Epithelial cell of esophagus (primary cell): ENCODE results near the gene TPCN2.

Source experiments
- DNase-seq: peaks from one replicate; pipeline ENCODE4 v3.0.0; 2010; ENCODE audit warnings: low read depth
- H3K4me3 ChIP-seq: 2 replicates; pipeline ENCODE4 v1.5.1; 2011; ENCODE audit warnings: mild to moderate bottlenecking, low read length, control low read depth
- TF ChIP-seq, protein P1 (sequence below): IDR thresholded peaks from 2 replicates; pipeline ENCODE4 v1.5.1; 2011; ENCODE audit warnings: low read depth, mild to moderate bottlenecking, low read length, control low read depth, inconsistent platforms; ENCODE audit not compliant: insufficient read depth; ENCODE audit errors: missing control alignments

The TPCN2 gene

DNA sequence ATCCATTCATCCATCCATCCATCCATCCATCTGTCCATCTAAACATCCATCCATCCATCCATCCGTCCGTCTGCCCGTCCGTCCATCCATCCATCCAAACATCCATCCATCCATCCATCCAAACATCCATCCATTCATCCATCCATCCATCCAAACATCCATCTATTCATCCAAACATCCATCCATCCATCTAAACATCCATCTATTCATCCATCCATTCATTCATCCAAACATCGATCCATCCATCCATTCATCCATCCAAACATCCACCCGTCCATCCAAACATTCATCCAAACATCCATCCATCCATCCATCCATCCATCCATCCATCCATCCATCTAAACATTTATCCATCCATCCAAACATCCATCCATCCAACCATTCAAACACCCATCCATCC lies 61.7 kb downstream of the TPCN2 start:
- no peak for DNase-seq
- no peak overlapping the region for H3K4me3 ChIP-seq
- TF ChIP-seq, protein P1, sequence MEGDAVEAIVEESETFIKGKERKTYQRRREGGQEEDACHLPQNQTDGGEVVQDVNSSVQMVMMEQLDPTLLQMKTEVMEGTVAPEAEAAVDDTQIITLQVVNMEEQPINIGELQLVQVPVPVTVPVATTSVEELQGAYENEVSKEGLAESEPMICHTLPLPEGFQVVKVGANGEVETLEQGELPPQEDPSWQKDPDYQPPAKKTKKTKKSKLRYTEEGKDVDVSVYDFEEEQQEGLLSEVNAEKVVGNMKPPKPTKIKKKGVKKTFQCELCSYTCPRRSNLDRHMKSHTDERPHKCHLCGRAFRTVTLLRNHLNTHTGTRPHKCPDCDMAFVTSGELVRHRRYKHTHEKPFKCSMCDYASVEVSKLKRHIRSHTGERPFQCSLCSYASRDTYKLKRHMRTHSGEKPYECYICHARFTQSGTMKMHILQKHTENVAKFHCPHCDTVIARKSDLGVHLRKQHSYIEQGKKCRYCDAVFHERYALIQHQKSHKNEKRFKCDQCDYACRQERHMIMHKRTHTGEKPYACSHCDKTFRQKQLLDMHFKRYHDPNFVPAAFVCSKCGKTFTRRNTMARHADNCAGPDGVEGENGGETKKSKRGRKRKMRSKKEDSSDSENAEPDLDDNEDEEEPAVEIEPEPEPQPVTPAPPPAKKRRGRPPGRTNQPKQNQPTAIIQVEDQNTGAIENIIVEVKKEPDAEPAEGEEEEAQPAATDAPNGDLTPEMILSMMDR = no peak

DNA sequence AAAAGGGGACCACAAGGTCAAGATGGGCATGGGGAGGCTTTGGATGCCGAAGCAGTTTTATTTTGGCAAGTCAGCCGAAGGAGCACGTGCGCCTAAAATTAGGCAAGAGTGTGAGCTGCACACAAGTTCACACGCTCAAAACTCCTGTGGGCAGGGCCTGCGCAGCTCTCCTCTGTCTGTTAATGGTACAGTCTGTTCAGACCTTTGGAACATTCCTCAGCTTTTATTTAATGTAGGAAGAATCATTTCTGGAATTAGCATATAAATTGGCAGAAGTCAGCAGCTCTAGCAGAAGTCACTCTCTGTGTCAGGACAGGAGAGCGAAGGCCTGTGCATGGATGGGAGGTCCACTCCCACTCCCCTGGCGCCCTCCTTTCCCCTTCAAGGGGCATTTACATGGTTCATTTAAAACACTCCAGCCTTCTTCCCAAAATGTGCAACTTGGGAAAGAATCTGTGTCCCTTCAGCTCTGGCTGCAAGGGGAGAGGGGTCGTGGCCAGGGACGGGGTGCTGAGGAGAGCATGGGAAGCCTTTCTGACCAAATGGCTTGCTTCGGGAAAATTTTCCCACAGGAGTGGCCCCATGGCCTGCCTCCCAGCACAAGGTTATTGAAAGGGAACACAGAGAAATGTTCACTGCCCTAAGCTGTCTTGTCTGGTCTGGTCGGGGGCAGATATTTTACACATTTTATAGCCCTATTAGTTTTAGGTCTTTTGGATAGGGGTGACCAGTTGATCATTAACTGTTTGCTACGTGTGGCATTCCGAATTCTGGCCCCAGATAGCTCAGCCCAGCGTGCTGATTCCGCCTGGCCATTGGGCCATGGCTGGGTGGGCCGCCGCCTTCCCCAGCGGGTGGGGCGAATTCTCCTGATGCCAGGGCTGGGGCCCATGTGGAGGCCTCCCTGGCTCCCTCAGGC lies 63.2 kb downstream of the TPCN2 start:
- TF ChIP-seq, protein P1 = no peak
- H3K4me3 ChIP-seq = no peak overlapping the region
- DNase-seq = no peak

DNA sequence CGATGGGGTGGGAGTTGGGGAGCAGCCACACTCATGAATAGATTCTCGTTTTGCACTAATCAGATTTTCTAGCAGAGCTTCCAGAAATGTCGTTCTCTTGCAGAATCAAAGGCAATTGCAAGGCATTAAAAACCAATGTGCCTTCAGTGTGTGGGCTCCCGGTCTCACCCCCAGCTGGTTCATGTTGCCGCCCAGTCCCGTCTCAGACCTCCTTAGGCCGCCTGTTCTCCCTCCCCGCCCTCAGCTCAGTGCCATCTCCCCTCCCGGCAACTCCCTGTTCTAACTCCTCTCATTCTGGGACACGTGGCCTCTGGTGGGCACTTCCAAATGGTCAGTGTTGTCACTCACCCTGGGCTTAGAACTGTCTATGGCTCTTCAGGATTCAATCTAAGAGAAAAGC lies 64.5 kb downstream of the TPCN2 start:
- DNase-seq = no peak
- H3K4me3 ChIP-seq = no peak overlapping the region
- TF ChIP-seq, protein P1 = no peak

DNA sequence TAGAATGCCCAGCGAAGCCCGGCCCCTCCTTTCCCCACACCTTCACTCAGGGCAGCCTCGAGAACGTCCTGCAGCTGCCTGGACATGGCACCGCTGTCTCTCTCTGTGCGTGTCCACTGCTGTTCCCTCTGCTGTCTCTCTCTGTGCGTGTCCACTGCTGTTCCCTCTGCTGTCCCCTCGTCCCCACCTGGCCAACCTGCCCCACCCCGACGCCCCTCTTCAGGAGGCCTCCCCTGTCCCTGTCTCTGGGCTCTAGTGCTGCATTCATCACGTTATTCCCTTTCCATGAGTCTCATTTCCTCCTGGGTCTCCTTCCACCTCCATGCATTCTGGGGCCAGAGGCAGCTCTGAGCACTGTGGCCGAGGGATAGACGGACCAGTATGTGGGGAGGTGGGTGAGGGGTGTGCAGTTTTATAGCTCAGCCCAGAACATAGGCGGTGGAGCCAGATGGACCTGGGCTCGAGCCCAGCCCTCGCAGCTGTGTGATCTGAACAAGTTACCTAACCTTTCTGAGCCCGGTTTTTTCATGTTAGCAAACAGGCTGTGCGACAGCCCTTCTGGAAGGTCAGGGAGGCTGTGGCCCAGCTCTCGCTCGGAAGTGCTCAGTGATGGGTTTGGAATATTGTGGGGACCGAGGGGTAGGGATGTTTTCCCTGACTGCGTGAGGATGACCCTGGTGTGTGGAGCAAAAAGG lies 65.1 kb downstream of the TPCN2 start:
- TF ChIP-seq, protein P1 = no peak
- H3K4me3 ChIP-seq = no peak overlapping the region
- no peak for DNase-seq

DNA sequence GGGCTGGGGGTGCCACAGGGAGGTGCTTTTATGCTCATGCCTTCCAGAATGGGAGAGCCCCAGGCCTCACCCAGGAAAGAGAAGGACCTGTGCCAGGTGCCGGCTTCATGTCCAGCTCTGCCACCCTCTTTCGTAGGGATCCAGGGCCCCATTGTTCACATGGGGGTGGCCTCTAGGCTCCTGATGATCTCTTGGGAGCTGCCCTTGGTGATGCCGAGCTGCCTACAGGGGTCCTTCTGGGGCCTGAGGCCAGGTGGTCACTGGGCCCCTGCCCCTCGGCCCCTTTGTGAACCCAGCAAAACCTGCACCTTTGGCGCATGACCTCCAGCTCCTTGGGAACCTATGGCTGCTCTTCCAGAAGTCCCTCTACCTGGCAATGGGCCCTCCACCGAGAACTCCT lies 65.6 kb downstream of the TPCN2 start:
- H3K4me3 ChIP-seq = no peak overlapping the region
- no peak for DNase-seq
- TF ChIP-seq, protein P1 = no peak

DNA sequence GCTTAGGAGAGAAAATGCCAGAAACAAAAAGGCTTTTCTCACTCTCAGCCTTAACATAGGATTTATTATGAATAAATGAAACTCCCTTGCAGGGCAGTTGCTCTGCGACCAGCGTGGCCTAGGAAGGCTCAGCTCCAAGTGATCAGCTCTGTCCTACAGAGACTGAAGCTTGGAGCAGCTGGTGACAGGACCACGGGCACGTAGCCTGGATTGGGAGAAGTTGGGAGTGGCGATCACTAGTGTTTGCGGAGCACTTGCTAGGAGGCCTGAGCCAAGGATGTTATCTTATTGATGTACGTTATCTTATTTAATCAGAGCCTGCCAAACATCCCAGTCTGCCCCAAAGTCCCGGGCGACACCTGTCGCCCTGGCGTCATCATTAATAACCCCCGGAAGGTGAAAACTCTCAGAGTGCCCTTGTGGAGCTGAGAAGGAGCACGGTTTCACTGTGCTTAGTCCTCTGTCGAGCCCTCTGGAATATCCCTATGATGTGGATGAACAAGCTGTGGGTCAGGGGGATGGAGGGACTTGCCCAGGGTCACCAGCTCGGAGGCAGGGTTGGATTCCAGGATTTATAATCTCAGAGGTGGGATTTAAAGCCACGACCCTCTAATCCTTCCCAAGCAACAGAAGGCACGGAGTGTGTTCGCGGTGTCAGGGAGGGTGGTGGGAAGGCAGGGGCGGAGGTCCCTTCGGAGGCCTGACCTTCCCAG lies 66.2 kb downstream of the TPCN2 start:
- DNase-seq = no peak
- H3K4me3 ChIP-seq = no peak overlapping the region
- TF ChIP-seq, protein P1 = no peak
